ENCODE data around the gene CEBPZ. TPM values are rescaled to one million over a fixed set of nuclear protein-coding genes. Genes with fewer than 3 reads are reported as not detected.
A peak's percentile ranks its signal among the peaks of the same experiment; 100 is the strongest.

The CEBPZ gene
- total and polyA plus RNA-seq, 2 of the 13 experiments (the other 11 are each of a cell fraction or from before 2014, with no cell fraction given), result 14.4 to 117 TPM

DNA sequence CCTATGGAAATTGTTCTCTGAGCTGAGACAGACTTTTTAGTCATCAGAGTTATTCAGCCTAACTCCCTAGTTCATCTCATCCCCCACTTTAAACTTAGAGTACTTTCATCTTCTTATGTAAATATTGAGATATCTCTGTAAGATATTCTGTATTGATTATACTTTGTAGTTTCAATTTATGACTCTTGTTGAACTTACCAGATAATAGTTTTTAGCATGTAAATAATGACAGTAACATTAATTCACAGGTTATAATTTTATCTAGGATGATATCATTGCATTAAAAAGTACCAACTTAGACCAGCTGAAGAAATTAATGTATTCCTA, 59.8 kb downstream of the CEBPZ start (continued):
- TF ChIP-seq, protein P1, sequence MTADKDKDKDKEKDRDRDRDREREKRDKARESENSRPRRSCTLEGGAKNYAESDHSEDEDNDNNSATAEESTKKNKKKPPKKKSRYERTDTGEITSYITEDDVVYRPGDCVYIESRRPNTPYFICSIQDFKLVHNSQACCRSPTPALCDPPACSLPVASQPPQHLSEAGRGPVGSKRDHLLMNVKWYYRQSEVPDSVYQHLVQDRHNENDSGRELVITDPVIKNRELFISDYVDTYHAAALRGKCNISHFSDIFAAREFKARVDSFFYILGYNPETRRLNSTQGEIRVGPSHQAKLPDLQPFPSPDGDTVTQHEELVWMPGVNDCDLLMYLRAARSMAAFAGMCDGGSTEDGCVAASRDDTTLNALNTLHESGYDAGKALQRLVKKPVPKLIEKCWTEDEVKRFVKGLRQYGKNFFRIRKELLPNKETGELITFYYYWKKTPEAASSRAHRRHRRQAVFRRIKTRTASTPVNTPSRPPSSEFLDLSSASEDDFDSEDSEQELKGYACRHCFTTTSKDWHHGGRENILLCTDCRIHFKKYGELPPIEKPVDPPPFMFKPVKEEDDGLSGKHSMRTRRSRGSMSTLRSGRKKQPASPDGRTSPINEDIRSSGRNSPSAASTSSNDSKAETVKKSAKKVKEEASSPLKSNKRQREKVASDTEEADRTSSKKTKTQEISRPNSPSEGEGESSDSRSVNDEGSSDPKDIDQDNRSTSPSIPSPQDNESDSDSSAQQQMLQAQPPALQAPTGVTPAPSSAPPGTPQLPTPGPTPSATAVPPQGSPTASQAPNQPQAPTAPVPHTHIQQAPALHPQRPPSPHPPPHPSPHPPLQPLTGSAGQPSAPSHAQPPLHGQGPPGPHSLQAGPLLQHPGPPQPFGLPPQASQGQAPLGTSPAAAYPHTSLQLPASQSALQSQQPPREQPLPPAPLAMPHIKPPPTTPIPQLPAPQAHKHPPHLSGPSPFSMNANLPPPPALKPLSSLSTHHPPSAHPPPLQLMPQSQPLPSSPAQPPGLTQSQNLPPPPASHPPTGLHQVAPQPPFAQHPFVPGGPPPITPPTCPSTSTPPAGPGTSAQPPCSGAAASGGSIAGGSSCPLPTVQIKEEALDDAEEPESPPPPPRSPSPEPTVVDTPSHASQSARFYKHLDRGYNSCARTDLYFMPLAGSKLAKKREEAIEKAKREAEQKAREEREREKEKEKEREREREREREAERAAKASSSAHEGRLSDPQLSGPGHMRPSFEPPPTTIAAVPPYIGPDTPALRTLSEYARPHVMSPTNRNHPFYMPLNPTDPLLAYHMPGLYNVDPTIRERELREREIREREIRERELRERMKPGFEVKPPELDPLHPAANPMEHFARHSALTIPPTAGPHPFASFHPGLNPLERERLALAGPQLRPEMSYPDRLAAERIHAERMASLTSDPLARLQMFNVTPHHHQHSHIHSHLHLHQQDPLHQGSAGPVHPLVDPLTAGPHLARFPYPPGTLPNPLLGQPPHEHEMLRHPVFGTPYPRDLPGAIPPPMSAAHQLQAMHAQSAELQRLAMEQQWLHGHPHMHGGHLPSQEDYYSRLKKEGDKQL (CRISPR knock-in tag; IDR thresholded peaks at IDR 0.05; ENCODE audit: low read depth), result peak; percentile 56; the same call in 1 of the 2 replicates
- peak; percentile 75 for TF ChIP-seq RARA (CRISPR knock-in tag; IDR thresholded peaks at IDR 0.05)
- TF ChIP-seq, protein P2, sequence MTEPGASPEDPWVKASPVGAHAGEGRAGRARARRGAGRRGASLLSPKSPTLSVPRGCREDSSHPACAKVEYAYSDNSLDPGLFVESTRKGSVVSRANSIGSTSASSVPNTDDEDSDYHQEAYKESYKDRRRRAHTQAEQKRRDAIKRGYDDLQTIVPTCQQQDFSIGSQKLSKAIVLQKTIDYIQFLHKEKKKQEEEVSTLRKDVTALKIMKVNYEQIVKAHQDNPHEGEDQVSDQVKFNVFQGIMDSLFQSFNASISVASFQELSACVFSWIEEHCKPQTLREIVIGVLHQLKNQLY (CRISPR knock-in tag; IDR thresholded peaks at IDR 0.05), result 0 out of 2 replicates have a peak, but pooled peaks have one; percentile 24
- no peak for TF ChIP-seq ZNF761 (CRISPR knock-in tag; conservative IDR thresholded peaks at IDR 0.05)
- TF ChIP-seq, protein P3, sequence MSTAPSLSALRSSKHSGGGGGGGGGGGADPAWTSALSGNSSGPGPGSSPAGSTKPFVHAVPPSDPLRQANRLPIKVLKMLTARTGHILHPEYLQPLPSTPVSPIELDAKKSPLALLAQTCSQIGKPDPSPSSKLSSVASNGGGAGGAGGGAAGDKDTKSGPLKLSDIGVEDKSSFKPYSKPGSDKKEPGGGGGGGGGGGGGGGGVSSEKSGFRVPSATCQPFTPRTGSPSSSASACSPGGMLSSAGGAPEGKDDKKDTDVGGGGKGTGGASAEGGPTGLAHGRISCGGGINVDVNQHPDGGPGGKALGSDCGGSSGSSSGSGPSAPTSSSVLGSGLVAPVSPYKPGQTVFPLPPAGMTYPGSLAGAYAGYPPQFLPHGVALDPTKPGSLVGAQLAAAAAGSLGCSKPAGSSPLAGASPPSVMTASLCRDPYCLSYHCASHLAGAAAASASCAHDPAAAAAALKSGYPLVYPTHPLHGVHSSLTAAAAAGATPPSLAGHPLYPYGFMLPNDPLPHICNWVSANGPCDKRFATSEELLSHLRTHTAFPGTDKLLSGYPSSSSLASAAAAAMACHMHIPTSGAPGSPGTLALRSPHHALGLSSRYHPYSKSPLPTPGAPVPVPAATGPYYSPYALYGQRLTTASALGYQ (CRISPR knock-in tag; IDR thresholded peaks at IDR 0.05), result peak; percentile 80; the same call in 1 of the 2 replicates
- no peak for TF ChIP-seq WIZ (CRISPR knock-in tag; IDR thresholded peaks at IDR 0.05)
- 0 out of 2 replicates have a peak, but pooled peaks have one; percentile 4 for TF ChIP-seq CEBPG (CRISPR knock-in tag; IDR thresholded peaks at IDR 0.05)
- TF ChIP-seq, protein P4, sequence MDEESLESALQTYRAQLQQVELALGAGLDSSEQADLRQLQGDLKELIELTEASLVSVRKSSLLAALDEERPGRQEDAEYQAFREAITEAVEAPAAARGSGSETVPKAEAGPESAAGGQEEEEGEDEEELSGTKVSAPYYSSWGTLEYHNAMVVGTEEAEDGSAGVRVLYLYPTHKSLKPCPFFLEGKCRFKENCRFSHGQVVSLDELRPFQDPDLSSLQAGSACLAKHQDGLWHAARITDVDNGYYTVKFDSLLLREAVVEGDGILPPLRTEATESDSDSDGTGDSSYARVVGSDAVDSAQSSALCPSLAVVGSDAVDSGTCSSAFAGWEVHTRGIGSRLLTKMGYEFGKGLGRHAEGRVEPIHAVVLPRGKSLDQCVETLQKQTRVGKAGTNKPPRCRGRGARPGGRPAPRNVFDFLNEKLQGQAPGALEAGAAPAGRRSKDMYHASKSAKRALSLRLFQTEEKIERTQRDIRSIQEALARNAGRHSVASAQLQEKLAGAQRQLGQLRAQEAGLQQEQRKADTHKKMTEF (CRISPR knock-in tag; IDR thresholded peaks at IDR 0.05), result peak; percentile 63
- TF ChIP-seq SIX1 (CRISPR knock-in tag; IDR thresholded peaks at IDR 0.05; ENCODE audit: borderline replicate concordance), result peak; percentile 56; the same call in 1 of the 2 replicates
- TF ChIP-seq, protein P5, sequence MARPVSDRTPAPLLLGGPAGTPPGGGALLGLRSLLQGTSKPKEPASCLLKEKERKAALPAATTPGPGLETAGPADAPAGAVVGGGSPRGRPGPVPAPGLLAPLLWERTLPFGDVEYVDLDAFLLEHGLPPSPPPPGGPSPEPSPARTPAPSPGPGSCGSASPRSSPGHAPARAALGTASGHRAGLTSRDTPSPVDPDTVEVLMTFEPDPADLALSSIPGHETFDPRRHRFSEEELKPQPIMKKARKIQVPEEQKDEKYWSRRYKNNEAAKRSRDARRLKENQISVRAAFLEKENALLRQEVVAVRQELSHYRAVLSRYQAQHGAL (CRISPR knock-in tag; IDR thresholded peaks at IDR 0.05; ENCODE audit: not compliant biosample characterization), result no peak
- peak; percentile 51; the same call in 1 of the 2 replicates for TF ChIP-seq TCF7L2 (IDR thresholded peaks at IDR 0.05; ENCODE audit: low read depth, low read length)
- TF ChIP-seq, protein P6, sequence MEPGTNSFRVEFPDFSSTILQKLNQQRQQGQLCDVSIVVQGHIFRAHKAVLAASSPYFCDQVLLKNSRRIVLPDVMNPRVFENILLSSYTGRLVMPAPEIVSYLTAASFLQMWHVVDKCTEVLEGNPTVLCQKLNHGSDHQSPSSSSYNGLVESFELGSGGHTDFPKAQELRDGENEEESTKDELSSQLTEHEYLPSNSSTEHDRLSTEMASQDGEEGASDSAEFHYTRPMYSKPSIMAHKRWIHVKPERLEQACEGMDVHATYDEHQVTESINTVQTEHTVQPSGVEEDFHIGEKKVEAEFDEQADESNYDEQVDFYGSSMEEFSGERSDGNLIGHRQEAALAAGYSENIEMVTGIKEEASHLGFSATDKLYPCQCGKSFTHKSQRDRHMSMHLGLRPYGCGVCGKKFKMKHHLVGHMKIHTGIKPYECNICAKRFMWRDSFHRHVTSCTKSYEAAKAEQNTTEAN (CRISPR knock-in tag; conservative IDR thresholded peaks at IDR 0.05), result no peak
- TF ChIP-seq, protein P7, sequence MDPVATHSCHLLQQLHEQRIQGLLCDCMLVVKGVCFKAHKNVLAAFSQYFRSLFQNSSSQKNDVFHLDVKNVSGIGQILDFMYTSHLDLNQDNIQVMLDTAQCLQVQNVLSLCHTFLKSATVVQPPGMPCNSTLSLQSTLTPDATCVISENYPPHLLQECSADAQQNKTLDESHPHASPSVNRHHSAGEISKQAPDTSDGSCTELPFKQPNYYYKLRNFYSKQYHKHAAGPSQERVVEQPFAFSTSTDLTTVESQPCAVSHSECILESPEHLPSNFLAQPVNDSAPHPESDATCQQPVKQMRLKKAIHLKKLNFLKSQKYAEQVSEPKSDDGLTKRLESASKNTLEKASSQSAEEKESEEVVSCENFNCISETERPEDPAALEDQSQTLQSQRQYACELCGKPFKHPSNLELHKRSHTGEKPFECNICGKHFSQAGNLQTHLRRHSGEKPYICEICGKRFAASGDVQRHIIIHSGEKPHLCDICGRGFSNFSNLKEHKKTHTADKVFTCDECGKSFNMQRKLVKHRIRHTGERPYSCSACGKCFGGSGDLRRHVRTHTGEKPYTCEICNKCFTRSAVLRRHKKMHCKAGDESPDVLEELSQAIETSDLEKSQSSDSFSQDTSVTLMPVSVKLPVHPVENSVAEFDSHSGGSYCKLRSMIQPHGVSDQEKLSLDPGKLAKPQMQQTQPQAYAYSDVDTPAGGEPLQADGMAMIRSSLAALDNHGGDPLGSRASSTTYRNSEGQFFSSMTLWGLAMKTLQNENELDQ (CRISPR knock-in tag; IDR thresholded peaks at IDR 0.05; ENCODE audit: borderline replicate concordance), result no peak
- no peak for TF ChIP-seq AHR (CRISPR knock-in tag; IDR thresholded peaks at IDR 0.05)
- TF ChIP-seq ZNF530 (CRISPR knock-in tag; IDR thresholded peaks at IDR 0.05; ENCODE audit: low read depth), result no peak
- no peak for TF ChIP-seq TEAD3 (CRISPR knock-in tag; optimal IDR thresholded peaks at IDR 0.05; ENCODE audit: borderline replicate concordance)
